GM23338 (cell line): Measurements from ENCODE around the gene SYK. TPM values are rescaled to one million over a fixed set of nuclear protein-coding genes. Genes with fewer than 3 reads are reported as not detected.

Experiments used
- ATAC-seq: fragments of 200-7000 bp; cut with Tn5 transposase; 3 replicates; pipeline ENCODE4 v1.9.1; 2020
- DNase-seq: peaks from one replicate; pipeline ENCODE4 v3.0.0-alpha.2; 2015; ENCODE audit warnings: low spot score
- H2AFZ ChIP-seq: fragments of 200-600 bp; sonication (generic); 2 replicates; pipeline ENCODE4 v1.8.0; 2016; ENCODE audit warnings: antibody characterized with exemption, mild to moderate bottlenecking, moderate library complexity
- H3F3A ChIP-seq: fragments of 200-600 bp; sonication (generic); replicated peaks from 2 replicates; pipeline ENCODE4 v1.8.0; 2017; ENCODE audit warnings: antibody characterized with exemption, mixed run types, low read depth
- H3K27ac ChIP-seq: fragments of 200-600 bp; sonication (generic); 2 replicates; pipeline ENCODE4 v1.6.1; 2016; ENCODE audit warnings: low read depth
- H3K27me3 ChIP-seq: fragments of 200-600 bp; sonication (generic); 2 replicates; pipeline ENCODE4 v1.8.0; 2016; ENCODE audit warnings: mild to moderate bottlenecking, mixed run types, moderate library complexity; ENCODE audit not compliant: insufficient read depth
- H3K36me3 ChIP-seq: fragments of 200-600 bp; sonication (generic); 2 replicates; pipeline ENCODE4 v1.8.0; 2016; ENCODE audit warnings: mild to moderate bottlenecking; ENCODE audit not compliant: insufficient read depth
- H3K4me1 ChIP-seq: fragments of 200-600 bp; sonication (generic); 2 replicates; pipeline ENCODE4 v1.8.0; 2016; ENCODE audit warnings: mild to moderate bottlenecking, moderate library complexity; ENCODE audit not compliant: insufficient read depth
- H3K4me2 ChIP-seq: fragments of 200-600 bp; sonication (generic); 2 replicates; pipeline ENCODE4 v1.7.1; 2017; ENCODE audit warnings: mixed run types
- H3K4me3 ChIP-seq: fragments of 200-600 bp; sonication (generic); 2 replicates; pipeline ENCODE4 v1.6.1; 2016; ENCODE audit warnings: mixed run types
- H3K79me2 ChIP-seq: fragments of 200-600 bp; sonication (generic); replicated peaks from 2 replicates; pipeline ENCODE4 v1.8.0; 2017; ENCODE audit warnings: mild to moderate bottlenecking; ENCODE audit not compliant: insufficient read depth
- H3K9me2 ChIP-seq: fragments of 200-600 bp; sonication (generic); 2 replicates; pipeline ENCODE4 v1.8.0; 2017; ENCODE audit not compliant: insufficient read depth
- H4K20me1 ChIP-seq: fragments of 200-600 bp; sonication (generic); replicated peaks from 2 replicates; pipeline ENCODE4 v1.8.0; 2017; ENCODE audit warnings: mild to moderate bottlenecking; ENCODE audit not compliant: insufficient read depth
- H3K27ac Mint-ChIP-seq: 2 replicates; pipeline ENCODE4 v1.8.0; 2020; ENCODE audit warnings: inconsistent platforms, mild to moderate bottlenecking, moderate library complexity, mixed read lengths
- H3K27me3 Mint-ChIP-seq: 3 replicates; pipeline ENCODE4 v1.8.0; 2022; ENCODE audit warnings: low read depth, mild to moderate bottlenecking, moderate library complexity, mixed read lengths, inconsistent platforms; ENCODE audit not compliant: insufficient read depth, poor library complexity
- H3K36me3 Mint-ChIP-seq: 3 replicates; pipeline ENCODE4 v1.8.0; 2021; ENCODE audit warnings: low read depth, mild to moderate bottlenecking, inconsistent platforms, moderate library complexity, mixed read lengths
- H3K4me1 Mint-ChIP-seq: 3 replicates; pipeline ENCODE4 v1.8.0; 2020; ENCODE audit warnings: mild to moderate bottlenecking, inconsistent platforms, mixed read lengths
- H3K4me3 Mint-ChIP-seq: 3 replicates; pipeline ENCODE4 v1.8.0; 2021; ENCODE audit warnings: moderate library complexity, mild to moderate bottlenecking, inconsistent platforms, mixed read lengths
- H3K9me3 Mint-ChIP-seq: 3 replicates; pipeline ENCODE4 v1.8.0; 2020; ENCODE audit warnings: moderate library complexity, mild to moderate bottlenecking, inconsistent platforms, mixed read lengths
- CREB1 ChIP-seq: fragments of 250-450 bp; sonication (Bioruptor Pico); IDR thresholded peaks from 2 replicates; pipeline ENCODE4 v1.5.0; 2020; ENCODE audit warnings: low read depth, mild to moderate bottlenecking, moderate library complexity
- CTCF ChIP-seq, 2 experiments: fragments of 200-600 bp in 1 of 2; sonication (generic) in 1 of 2; conservative IDR thresholded peaks; 2 replicates each; pipeline versions ENCODE4 v1.5.1 to v1.6.1; 2016 to 2017; ENCODE audit warnings: antibody characterized with exemption in 2 of 2, low read depth in 2 of 2, mild to moderate bottlenecking in 2 of 2, moderate library complexity in 1 of 2
- ETS1 ChIP-seq: IDR thresholded peaks from 2 replicates; pipeline ENCODE4 v1.6.1; 2016; ENCODE audit warnings: antibody characterized with exemption
- EZH2 ChIP-seq: fragments of 200-600 bp; sonication (generic); IDR thresholded peaks from one replicate; pipeline ENCODE4 v1.8.0; 2017; ENCODE audit warnings: antibody characterized with exemption, mild to moderate bottlenecking, low read depth; ENCODE audit not compliant: unreplicated experiment
- EZH2phosphoT487 ChIP-seq: fragments of 200-600 bp; sonication (generic); IDR thresholded peaks from one replicate; pipeline ENCODE4 v1.8.1; 2018; ENCODE audit warnings: antibody characterized with exemption; ENCODE audit not compliant: unreplicated experiment
- JUNB ChIP-seq: IDR thresholded peaks from one replicate; pipeline ENCODE4 v1.6.1; 2016; ENCODE audit warnings: antibody characterized with exemption; ENCODE audit not compliant: unreplicated experiment
- NANOG ChIP-seq: IDR thresholded peaks from 2 replicates; pipeline ENCODE4 v1.6.1; 2016; ENCODE audit warnings: antibody characterized with exemption, borderline replicate concordance
- POLR2AphosphoS5 ChIP-seq: IDR thresholded peaks from 2 replicates; pipeline ENCODE4 v1.6.1; 2016; ENCODE audit warnings: antibody characterized with exemption, low read depth
- REST ChIP-seq: IDR thresholded peaks from one replicate; pipeline ENCODE4 v1.6.1; 2018; ENCODE audit warnings: antibody characterized with exemption; ENCODE audit not compliant: unreplicated experiment
- STAT1 ChIP-seq: IDR thresholded peaks from one replicate; pipeline ENCODE4 v1.6.1; 2016; ENCODE audit warnings: antibody characterized with exemption; ENCODE audit not compliant: unreplicated experiment
- ZNF114 ChIP-seq: fragments of 250-450 bp; sonication (Bioruptor Pico); IDR thresholded peaks from 2 replicates; pipeline ENCODE4 v1.5.0; 2020; ENCODE audit warnings: mild to moderate bottlenecking, moderate library complexity
- ZNF331 ChIP-seq: fragments of 250-450 bp; sonication (Bioruptor Pico); IDR thresholded peaks from 2 replicates; pipeline ENCODE4 v1.5.0; 2020; ENCODE audit warnings: low read depth, mild to moderate bottlenecking, moderate library complexity
- ZNF462 ChIP-seq: fragments of 250-450 bp; sonication (Bioruptor Pico); IDR thresholded peaks from 2 replicates; pipeline ENCODE4 v1.5.0; 2020; ENCODE audit warnings: mild to moderate bottlenecking, moderate library complexity
- polyA plus RNA-seq: library from polyadenylated mRNA; unstranded; fragments of >200 nt; fragmentation: Nextera tagmentation; extraction: Ambion mirVana; gene quantifications from 2 replicates; pipeline ENCODE4 v1.2.1, GENCODE V29; 2016
- total RNA-seq: library from RNA; depleted of rRNA; stranded (reverse); fragments of >200 nt; shearing (Covaris generic); gene quantifications from 2 replicates; pipeline ENCODE4 v1.2.3, GENCODE V29; 2014

The SYK gene
- total and polyA plus RNA-seq, 2 experiments from 2014 or later: 1.5 to 5.8 TPM

GRCh38 chr9:90909225-90909624, 107.6 kb downstream of the SYK start:
- H3K4me3 Mint-ChIP-seq: no peak overlapping the region
- H3F3A ChIP-seq: no peaks in the 10 kb centered on the region
- no peaks in the 10 kb centered on the region for H3K4me1 ChIP-seq
- no peak overlapping the region for H2AFZ ChIP-seq
- H3K36me3 Mint-ChIP-seq: peaks cover 2% of the 10 kb centered on the region; the same call in 2 of the 3 replicates
- H3K4me1 Mint-ChIP-seq: no peaks in the 10 kb centered on the region
- DNase-seq: no peak
- no peak overlapping the region for H3K27ac ChIP-seq
- H3K27ac Mint-ChIP-seq: no peak overlapping the region
- TF ChIP-seq CREB1 (CRISPR knock-in tag): no peak
- TF ChIP-seq EZH2phosphoT487: no peak
- no peak for TF ChIP-seq NANOG
- no peak for TF ChIP-seq JUNB
- TF ChIP-seq CTCF (conservative IDR thresholded peaks at IDR 0.05; ENCODE audit: low read depth in 2 of 2): no peak
- no peak for TF ChIP-seq POLR2AphosphoS5
- TF ChIP-seq ETS1: no peak
- no peak for TF ChIP-seq ZNF331 (CRISPR knock-in tag)
- TF ChIP-seq REST: no peak
- TF ChIP-seq STAT1: no peak
- TF ChIP-seq ZNF114: no peak
- no peak for TF ChIP-seq EZH2
- no peak for TF ChIP-seq ZNF462
- no peaks in the 10 kb centered on the region for H3K9me2 ChIP-seq
- H3K4me3 ChIP-seq: no peak overlapping the region
- H3K9me3 Mint-ChIP-seq: 0 out of 3 replicates have a peak, but pooled peaks cover 5% of the 10 kb centered on the region
- no peaks in the 10 kb centered on the region for H3K79me2 ChIP-seq
- H3K36me3 ChIP-seq: no peaks in the 10 kb centered on the region
- peaks cover 5% of the 10 kb centered on the region for H3K27me3 Mint-ChIP-seq
- no peaks in the 10 kb centered on the region for H4K20me1 ChIP-seq
- ATAC-seq: no peak
- no peaks in the 10 kb centered on the region for H3K27me3 ChIP-seq
- no peak overlapping the region for H3K4me2 ChIP-seq
